ENCODE measurements around the gene ACTR10. TPM values are rescaled to one million over a fixed set of nuclear protein-coding genes. Genes with fewer than 3 reads are reported as not detected.

Gene ACTR10
- total RNA-seq = 10 to 100 TPM; 52.9 to 53.8 TPM
- long read RNA-seq, transcript ACTR10-201 (13 exons, 2,419 nt) = major isoform, 102 of 110 reads
- long read RNA-seq, partial matches to known transcripts = 3 of 110 reads
- long read RNA-seq, other reads (novel, unspliced or antisense) = 5 of 110 reads

DNA sequence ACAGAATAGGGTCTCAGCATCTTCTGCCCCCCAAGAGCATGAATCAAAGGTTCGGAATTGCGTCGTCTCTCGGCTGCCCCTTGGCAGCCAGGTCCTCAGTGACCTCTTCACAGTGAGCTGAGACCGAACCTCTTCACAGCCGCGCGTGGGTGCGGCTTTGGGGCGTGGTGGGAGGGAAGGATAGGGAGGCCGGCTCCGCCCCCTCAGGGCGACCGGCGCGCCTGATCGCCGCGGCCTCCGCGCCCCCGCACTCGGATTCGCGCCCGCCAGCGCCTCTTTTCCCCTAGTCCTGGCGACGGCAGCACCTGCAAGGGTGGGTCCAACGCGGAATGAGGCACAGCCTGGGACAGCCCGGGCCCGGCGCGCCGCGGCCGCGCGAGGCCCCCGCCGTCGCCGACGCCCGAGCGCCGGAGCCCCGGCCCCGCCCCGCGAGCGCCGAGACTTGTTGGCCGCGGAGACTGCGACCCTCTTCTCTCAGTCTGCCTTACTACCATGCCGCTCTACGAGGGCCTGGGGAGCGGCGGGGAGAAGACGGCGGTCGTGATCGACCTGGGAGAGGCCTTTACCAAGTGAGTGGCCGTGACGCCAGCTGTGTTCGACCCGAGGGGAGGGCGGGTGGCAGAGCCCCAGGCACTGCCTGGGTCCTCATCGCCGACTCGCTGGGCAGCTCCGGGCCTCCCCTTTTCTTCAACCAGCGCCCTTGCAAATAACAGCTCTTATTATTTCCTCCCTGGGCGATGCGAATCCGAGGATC is at the start of gene ACTR10:
Gene ACTR10 (plus strand): TSS at position 424 of the 754 bp plus-strand sequence. CDS start 69 bp downstream, at position 493.
- DNase-seq (peak; percentile 88 to 92), ATAC-seq (peak; percentile 96)
- intact Hi-C loops (cut with DNase I, micrococcal nuclease) = no loop called here

DNA sequence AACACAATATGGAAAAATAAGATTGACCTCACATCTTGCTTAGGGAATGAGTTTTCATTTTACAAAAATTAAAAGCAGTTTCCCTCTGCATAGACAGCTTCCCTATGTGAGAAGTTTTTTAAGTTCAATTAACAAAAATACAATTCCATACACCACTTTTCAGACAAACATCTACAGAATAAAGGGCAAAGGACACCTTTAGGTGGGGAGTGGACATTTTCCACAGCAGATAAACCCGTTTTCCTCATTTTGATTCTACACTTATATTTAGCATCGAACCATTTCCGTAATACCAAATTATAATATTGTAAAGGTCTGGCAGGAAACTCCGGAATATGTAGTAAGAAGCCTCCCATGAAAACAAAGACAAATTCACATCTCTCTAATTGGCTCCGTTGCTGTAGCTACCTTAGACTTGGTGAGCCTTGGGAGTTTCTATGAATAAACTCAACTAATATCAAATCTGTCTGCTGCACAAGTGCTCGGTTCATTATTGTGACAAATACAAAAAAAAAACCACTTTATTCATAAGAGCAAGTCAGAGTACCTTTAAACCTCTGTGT is 49.6 kb upstream of the ACTR10 start:
- intact Hi-C loops (cut with DNase I, micrococcal nuclease) = no loop called here
- ATAC-seq = no peak
- no peak for DNase-seq

DNA sequence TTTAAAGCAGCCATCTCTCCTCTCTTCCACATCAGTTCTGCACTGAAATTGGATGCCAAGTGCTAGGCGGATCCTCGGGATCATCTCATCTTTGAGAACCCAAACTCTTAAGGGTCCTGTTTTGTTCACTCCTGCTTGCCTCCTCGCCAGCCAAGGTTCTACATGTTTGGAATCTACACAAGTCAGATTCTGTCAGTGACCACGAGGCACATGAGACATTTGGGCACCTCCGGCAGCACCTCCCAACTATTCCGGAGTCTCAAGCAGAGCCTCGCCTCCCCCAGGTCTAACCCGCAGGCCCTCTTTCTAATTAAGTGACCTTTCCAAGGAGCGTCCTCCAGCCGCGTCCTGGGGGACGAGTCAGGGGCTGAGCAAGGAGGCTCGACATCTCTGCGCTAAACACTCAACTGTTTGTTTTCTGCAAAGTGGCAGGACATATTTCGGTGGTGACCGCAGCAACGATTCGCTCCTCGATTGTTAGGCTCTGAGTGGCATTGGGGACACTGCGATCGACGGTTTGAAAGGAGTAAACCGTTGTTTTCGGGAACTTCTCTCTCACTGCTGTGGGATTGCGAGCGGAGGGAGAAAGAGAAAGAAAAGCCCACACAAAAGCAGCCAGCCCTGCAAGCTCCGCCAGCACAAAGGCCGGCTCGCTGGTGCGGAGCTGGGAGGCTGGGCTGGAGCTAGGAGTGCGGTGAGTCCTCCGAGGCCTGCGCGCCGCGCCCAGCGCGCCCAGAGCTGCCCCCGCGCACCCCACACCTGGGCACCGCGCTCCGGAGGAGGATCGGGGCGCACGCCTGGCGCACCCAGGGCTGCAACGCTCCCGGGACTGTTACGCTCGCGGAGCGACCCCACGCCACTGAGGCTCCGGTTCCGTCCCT is 48.6 kb upstream of the ACTR10 start:
- peak in 1 of 2 donors; percentile 19 for DNase-seq
- intact Hi-C loops (cut with DNase I, micrococcal nuclease) = no loop called here
- peak; percentile 53 for ATAC-seq

DNA sequence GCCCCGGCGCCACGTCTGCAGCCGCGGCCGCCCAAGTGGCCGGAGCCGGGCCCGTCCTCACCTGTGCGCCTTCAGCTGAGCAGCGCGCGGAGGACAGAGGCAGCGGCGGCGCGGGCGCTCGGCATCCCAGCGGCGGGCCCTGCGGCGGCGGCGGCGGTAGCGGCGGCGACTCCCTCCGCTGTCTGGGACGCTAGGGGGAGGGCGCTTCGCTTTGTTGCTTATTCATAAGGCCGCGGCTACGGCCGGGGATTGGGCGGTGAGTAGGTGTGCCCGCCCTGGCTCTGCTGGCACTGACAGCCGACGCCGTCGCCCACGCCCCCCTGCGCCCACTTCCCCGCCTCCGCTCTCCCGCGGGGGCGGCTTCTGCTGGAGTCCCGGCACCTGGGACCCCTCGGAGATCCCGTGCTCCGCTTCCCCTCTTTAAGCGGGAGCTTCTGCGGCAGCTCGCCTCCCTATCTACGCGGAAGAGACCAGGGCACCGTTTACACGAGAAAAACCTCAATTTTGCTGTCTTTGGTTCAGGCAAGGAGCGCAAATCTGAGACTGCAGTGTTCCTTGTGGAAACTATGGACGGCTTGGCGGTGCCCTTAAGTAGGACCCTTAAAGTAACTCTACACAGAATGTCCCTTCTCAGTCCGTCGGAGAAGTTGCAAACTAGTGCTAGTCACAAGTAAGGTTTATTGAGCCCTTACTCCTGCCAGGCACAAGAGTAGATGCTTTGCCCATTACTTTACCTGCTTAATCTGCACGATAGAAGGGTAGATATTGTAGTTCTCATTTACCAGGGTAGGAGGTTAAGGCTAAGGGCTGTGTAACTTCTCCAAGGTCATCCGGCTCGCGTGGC is 47.7 kb upstream of the ACTR10 start, which contains the start of gene ARMH4:
Gene ARMH4 (minus strand): TSS at position 200 of the 844 bp plus-strand sequence. CDS start 12,855 bp downstream, outside the sequence.
- peak; percentile 99 for ATAC-seq
- DNase-seq = peak; percentile 86 to 89
- intact Hi-C loops (cut with DNase I, micrococcal nuclease) = no loop called here

DNA sequence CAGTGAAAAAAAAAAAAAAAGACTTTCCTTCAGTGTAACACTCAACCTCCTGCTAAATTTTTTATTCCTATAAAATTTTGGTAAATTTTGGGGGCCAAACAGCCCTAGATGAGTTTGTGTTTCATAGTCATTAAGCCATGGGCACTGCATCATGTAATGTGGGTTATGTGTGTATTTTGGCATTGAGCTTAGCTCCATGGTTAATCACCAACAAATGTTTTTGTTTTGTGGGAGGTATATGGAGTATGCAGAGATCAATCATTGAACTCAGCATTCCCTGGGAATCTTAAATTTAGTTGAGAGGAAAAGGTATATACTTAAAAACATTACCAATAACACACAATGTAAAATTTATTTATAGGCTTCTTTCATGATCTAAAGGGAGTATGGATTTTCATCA is 39.4 kb upstream of the ACTR10 start:
- DNase-seq (no peak), ATAC-seq (no peak)
- intact Hi-C loops (cut with DNase I, micrococcal nuclease) = loop anchor here in 1 of 2 donors (5.0 kb wide), 1 partner anchor 53 kb away; no protein-coding TSS in a partner anchor

DNA sequence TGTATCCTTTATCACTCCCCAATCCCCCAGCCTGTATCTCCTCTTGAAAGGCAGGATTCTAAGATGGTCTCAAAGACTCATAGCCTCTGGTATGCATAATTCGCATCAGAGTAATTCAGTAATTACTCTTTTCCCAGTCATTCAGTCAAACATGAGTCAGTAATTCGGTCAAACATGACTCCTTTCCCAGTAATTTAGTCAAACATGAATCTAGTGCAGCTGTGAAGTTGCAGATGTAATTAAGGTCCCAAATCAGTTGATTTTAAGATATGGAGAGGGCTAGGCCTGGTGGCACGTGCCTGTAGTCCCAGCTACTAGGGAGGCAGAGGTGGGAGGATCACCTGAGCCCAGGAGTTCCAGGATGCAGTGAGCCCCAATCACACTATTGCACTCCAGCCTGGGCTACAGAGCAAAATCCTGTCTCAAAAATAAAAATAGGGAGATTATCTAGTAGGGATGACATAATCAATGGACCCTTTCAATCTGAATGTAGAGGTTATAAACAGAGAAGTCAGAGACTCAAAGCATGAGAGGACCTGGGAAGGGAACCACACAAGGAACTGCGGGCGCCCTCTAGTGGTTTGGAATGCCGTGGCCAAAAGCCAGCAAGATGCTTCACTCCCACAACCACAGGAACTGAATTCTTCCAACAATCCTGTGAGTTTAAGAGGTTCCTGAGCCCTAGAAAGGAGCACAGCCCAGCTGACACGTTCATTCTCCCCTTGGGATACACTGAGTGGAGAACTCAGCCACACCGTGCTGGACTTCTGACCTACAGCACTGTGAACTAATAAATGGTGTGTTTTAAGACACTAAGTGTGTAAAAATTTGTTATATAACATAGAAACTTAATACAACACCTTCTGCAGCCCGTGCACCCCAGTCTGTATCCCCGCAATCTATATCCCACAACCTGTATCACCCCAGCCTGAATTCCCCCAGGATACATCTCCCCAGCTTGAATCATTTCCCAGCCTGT is 33.7 kb upstream of the ACTR10 start:
- intact Hi-C loops (cut with DNase I, micrococcal nuclease) = loop anchor here in 1 of 2 donors (2.0 kb wide), 1 partner anchor 57 kb away; no protein-coding TSS in a partner anchor
- DNase-seq (peak; percentile 63 to 91), ATAC-seq (peak; percentile 77)

DNA sequence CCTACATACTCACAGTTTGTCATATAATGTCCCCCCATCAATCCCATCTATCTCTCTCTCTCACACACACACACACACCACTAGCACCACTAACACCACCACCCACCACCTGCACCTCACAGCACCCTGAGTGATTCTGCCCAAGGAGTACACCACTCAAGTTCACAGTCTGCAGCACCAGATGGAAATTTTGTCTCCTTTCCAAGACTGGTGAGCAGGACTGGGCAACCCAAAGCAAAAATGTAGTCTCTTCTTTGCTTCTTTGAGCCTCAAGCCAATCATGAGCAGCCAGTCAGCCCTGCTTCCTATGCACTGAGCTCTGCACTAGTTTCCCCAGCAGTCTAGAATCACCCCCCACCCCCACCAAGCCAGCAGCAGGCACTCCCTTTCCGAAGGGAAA is 32.9 kb upstream of the ACTR10 start:
- no peak for ATAC-seq
- DNase-seq = no peak
- intact Hi-C loops (cut with DNase I, micrococcal nuclease) = loop anchor here in 1 of 2 donors (2.0 kb wide), 1 partner anchor 58 kb away; no protein-coding TSS in a partner anchor

DNA sequence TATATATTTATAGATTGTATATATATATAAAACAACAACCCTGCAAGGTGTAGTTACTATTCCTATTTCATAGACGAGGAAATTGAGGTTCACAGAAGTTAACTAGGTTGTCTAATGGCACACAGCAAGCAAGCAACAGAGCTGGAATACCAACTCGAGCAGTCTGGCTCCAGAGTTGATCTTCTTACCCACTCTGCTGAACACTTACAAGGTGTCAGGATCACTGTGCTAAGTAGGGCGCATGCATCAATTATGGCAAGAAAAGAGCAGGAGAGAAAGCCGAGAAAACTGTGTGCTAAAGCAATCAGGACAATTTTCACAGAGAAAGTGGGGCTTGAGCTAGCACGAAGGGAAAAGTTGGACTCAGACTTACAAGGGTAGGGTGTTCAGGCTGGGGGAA is 32.1 kb upstream of the ACTR10 start:
- intact Hi-C loops (cut with DNase I, micrococcal nuclease) = loop anchor here in 1 of 2 donors (2.0 kb wide), 1 partner anchor 59 kb away; no protein-coding TSS in a partner anchor
- ATAC-seq (no peak), DNase-seq (no peak)

DNA sequence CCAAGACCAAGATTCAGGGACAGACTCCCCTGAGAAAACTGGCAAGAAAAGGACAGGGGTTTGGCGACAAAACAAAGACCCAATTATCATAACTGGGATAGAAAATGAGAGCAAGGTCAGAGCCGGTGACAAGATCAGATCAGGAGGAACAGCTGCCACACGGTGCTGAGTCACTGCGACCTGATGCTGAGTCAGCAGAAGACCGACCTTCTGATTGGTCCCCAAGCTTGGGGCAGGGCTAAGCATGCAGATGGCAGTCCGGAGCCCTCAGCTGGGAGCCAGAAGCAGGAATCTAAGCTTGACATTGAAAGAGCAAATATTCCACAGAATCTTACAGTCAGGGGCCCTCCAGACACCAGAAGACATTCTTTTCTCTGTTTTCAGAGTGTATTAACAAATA is 28.9 kb upstream of the ACTR10 start:
- intact Hi-C loops (cut with DNase I, micrococcal nuclease) = no loop called here
- peak; percentile 98 for ATAC-seq

DNA sequence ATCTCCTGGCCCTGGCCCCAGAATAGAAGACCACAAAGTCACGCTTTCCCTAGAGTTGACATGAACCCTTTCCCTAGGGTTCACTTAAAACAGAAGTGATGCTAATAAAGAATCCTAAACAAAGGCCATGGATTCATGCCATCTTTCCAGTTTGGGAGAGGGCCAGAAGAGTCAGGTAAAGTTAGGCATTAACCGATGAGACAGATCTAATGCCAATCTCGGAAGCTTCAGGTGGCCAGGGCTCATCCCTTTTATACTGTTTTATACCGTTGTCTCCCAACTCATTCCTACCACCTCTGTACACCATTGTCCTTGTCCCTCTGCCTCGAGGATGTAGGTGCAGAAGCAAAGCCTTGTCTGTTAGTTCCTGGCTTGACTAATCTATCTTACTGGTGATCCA is 22.8 kb upstream of the ACTR10 start:
- ATAC-seq (no peak), DNase-seq (no peak)
- intact Hi-C loops (cut with DNase I, micrococcal nuclease) = no loop called here

More for the DNA sequence above, 28.9 kb upstream of the ACTR10 start:
- DNase-seq = peak; percentile 66 to 71

DNA sequence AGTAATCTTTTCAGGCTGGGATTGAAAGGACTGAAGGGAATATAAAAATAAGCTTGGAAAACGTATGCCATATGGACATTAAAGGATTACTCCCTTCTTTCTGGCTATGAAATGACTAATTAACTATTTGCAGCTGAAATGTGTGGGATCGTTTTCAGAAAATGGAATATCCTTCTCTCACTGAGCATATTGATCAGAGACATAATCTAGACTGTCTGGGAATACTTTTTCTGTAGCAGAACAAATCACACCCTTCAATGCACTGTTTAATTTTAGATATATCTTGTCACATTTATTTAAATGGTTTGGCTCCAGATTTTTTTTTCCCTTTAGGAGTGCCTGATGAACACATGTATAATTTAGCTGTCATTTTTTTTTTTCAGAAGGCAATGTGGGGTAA is 10.8 kb upstream of the ACTR10 start:
- DNase-seq = no peak
- no peak for ATAC-seq
- intact Hi-C loops (cut with DNase I, micrococcal nuclease) = no loop called here

DNA sequence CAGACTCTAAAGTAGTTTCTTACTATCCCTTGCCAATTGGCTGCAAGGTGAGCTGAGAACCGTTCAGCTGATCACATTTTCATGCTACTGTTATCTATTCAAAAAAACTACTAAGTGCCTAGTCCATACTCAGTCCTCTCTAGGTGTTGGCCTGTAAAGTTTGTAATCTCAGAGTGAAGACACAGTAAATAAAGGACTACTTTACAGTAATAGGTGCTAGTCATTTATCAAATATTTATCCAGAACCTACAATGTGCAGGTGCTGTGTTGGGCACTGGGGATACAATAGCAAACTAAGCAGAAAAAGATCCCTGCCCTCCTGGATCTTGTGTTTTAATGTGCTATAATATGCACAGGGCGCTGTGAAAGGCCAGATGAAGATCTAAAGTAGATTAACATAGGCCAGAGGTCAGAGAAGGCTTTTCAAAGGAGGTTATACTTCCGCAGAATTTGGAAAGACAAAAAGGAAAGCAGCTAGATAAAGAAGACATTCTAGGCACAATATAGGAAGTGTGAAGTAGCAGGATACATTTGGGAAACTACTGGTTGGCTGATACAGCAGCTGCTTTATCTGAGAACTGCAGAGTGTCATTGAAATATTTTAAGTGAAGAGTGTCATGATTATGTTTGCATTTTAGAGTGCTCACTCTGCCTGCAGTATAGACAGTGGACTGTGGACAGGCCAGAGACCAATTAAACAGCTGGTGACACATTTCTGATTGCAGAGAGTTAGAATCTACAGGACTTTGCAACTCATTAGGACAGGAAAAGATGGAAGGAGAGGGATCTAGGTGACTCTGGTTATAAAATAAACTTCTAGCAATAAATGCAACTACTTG is 8.0 kb upstream of the ACTR10 start:
- no peak for DNase-seq

DNA sequence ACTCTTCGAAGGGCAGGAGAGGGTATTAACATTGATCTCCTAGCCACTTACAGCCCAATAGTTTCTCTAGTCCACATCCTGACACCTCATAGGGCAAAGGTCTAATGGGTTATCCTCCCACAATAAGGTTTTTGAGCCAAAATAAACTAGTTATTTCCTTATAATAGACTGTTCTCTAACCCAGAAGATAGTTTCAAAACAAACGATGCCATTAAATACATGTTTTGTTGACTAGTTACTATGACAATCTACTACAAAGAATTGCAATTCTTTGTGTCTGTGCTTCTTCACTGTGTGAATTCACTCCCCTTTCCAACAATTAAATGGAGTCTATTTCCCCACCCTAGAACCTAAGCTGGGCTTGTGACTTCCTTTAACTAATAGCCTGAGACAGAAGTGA is 6.4 kb upstream of the ACTR10 start:
- ATAC-seq (peak; percentile 75), DNase-seq (no peak)
- intact Hi-C loops (cut with DNase I, micrococcal nuclease) = no loop called here

More for the DNA sequence above, 8.0 kb upstream of the ACTR10 start:
- peak; percentile 88 for ATAC-seq
- intact Hi-C loops (cut with DNase I, micrococcal nuclease) = no loop called here

DNA sequence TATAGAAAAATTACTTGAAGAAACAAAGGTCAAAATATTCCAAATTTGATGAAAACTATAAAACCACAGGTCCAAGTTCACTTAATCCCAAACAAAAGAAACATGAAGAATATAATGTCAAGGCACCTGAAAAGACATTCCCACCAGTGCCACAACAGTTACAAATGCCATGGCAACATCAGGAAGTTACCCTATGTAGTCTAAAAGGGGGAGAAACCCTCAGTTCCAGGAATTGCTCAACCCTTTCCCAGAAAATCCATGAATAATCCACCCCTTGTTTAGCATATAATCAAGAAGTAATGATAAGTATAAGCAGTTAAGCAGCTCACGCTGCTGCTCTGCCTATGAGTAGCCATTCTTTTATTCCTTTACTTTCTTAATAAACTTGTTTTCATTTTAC is 3.8 kb upstream of the ACTR10 start:
- DNase-seq (no peak), ATAC-seq (no peak)
- intact Hi-C loops (cut with DNase I, micrococcal nuclease) = no loop called here

DNA sequence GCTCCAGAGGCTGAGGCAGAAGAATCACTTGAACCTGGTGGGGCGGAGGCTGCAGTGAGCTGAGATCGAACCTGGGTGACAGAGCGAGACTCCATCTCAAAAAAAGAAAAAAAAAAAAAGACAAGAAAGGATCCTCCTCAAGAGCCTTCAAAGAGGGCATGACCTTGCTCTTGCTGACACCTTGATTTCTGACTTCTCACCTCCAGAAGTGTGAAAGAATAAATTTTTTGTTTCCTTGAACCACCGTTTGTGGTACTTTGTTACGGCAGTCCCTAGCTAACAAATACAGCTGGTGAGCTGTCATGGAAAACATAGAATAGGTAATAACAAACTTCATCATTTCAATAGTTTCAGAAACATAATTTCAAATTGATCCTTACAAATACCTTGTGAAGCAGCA is 1.9 kb upstream of the ACTR10 start:
- ATAC-seq (no peak), DNase-seq (no peak)

DNA sequence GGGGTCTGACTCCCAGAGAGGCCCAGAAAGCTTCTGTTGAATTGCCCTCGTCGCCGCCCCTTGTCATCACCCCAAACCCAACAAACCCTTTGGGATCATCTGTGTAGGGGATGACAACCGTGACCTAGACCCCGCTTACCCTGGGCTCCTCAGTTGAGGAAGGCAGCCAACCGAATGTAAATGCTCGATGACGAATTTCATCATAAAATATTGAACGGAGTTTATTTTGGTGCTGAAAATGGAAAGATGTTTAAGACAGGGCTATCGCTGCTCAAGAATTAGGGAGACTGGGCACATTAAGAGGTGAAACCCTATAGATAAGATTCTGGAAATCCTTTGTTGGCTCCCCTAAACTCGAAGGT is 512 bp downstream of the ACTR10 start:
- ATAC-seq (no peak), DNase-seq (no peak)
- intact Hi-C loops (cut with DNase I, micrococcal nuclease) = no loop called here

More for the DNA sequence above, 1.9 kb upstream of the ACTR10 start:
- intact Hi-C loops (cut with DNase I, micrococcal nuclease) = no loop called here
